Measurements from ENCODE around the gene ZSCAN4. TPM values are rescaled to one million over a fixed set of nuclear protein-coding genes. Genes with fewer than 3 reads are reported as not detected.

The ZSCAN4 gene
- total RNA-seq, 1 donor from 2014 or later = not detected

DNA sequence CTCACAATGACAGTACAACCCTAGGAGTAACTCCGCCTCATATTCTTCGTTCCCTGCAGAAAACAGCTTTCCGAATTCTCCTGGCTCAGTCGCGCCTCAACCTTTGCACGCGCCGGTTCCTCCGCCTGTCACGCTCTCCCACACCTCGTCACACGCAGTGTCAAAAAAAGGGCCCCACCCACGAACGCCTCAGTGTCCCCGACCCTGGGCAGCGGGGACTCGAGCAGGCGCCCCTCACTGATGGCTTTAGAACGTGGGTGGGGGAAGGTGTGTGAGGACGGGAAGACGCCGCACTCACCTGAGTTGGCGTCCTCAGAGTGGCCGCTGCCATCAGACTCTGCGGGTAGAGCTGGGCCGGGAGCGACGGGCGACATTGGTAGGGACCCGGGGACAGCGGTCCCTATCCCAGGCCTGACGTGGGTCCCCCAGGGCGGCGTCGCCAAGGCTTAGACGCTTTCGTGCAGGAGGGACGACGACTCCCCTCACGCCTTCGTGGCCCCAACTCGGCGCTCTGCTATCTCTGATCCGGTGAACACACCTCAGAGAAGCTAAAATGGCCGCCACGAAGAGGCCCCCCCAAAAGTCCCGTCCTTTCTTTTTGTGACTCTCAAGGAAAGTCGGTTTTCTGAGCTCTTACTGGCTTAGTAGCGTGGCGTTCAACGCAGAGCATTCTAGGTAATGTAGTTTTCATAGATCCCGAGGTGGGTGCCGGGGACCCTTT lies 40.1 kb downstream of the ZSCAN4 start, which contains the start of gene ZNF154:
ZNF154 (minus strand) TSS at position 564 of the 721 bp plus-strand sequence; CDS start at position 331, 233 bp downstream.
- Histone ChIP-seq H3K9me3 (ENCODE audit: control insufficient read depth in 3 of 3, low read length in 3 of 3) (peaks cover 0 to 7% (median 0%) of the 10 kb centered on the region in 3 donors), H3K27ac (ENCODE audit: low read depth, low read length) (peak within 1 kb of the TSS; percentile 80), H3K9ac (ENCODE audit: low read depth in 1 of 3, low read length in 3 of 3) (peak within 1 kb of the TSS; percentile 75 to 91 (median 84)), H3K27me3 (ENCODE audit: control insufficient read depth in 3 of 3, insufficient read depth in 3 of 3, low read length in 3 of 3) (no peaks in the 10 kb centered on the region), H3K36me3 (ENCODE audit: control insufficient read depth in 3 of 3, insufficient read depth in 3 of 3, low read length in 3 of 3) (peaks cover 7 to 10% (median 8%) of the 10 kb centered on the region in 3 donors), H3K4me3 (ENCODE audit: low read length in 3 of 3) (peak within 1 kb of the TSS; percentile 81 to 86 (median 83)), H3K4me1 (ENCODE audit: control insufficient read depth in 3 of 3, insufficient read depth in 3 of 3, low read length in 3 of 3) (peaks cover 11 to 16% (median 12%) of the 10 kb centered on the region in 3 donors)

DNA sequence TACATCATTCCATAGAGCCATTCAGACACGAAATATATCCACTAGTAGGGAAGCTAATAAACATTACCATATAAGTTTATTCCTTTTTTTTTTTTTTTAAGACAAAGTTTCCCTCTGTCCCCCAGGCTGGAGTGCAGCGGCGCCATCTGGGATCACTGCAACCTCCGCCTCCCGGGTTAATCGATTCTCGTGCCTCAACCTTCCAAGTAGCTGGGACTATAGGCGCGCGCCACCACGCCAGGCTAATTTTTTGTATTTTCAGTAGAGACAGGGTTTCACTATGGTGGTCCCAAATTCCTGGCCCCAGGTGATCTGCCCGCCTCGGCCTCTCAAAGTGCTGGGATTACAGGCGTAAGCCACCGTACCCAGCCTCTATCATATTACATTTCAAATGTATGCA lies 40.9 kb downstream of the ZSCAN4 start:
- Histone ChIP-seq H3K9ac (ENCODE audit: low read depth in 1 of 3, low read length in 3 of 3) (no peak overlapping the region), H3K9me3 (ENCODE audit: control insufficient read depth in 3 of 3, low read length in 3 of 3) (peaks cover 0 to 2% (median 2%) of the 10 kb centered on the region in 3 donors), H3K36me3 (ENCODE audit: control insufficient read depth in 3 of 3, insufficient read depth in 3 of 3, low read length in 3 of 3) (peaks cover 9 to 12% (median 9%) of the 10 kb centered on the region in 3 donors), H3K4me3 (ENCODE audit: low read length in 3 of 3) (peak overlapping the region; percentile 81 to 86 (median 83)), H3K4me1 (ENCODE audit: control insufficient read depth in 3 of 3, insufficient read depth in 3 of 3, low read length in 3 of 3) (peaks cover 11 to 16% (median 12%) of the 10 kb centered on the region in 3 donors), H3K27me3 (ENCODE audit: control insufficient read depth in 3 of 3, insufficient read depth in 3 of 3, low read length in 3 of 3) (no peaks in the 10 kb centered on the region), H3K27ac (ENCODE audit: low read depth, low read length) (peak overlapping the region; percentile 80)

GRCh38 chr19:57712222-57712621 lies 43.5 kb downstream of the ZSCAN4 start:
- H3K9me3 ChIP-seq (ENCODE audit: control insufficient read depth in 3 of 3, low read length in 3 of 3) = peaks cover 0 to 8% (median 4%) of the 10 kb centered on the region in 3 donors
- no peak overlapping the region for H3K27ac ChIP-seq (ENCODE audit: low read depth, low read length)
- H3K4me3 ChIP-seq (ENCODE audit: low read length in 3 of 3) = no peak overlapping the region
- no peaks in the 10 kb centered on the region for H3K27me3 ChIP-seq (ENCODE audit: control insufficient read depth in 3 of 3, insufficient read depth in 3 of 3, low read length in 3 of 3)
- H3K9ac ChIP-seq (ENCODE audit: low read depth in 1 of 3, low read length in 3 of 3) = no peak overlapping the region
- peaks cover 6 to 8% (median 8%) of the 10 kb centered on the region in 3 donors for H3K36me3 ChIP-seq (ENCODE audit: control insufficient read depth in 3 of 3, insufficient read depth in 3 of 3, low read length in 3 of 3)
- peaks cover 9 to 16% (median 10%) of the 10 kb centered on the region in 3 donors for H3K4me1 ChIP-seq (ENCODE audit: control insufficient read depth in 3 of 3, insufficient read depth in 3 of 3, low read length in 3 of 3)

GRCh38 chr19:57719424-57719823 lies 50.7 kb downstream of the ZSCAN4 start:
- Histone ChIP-seq H3K4me3 (ENCODE audit: low read length in 3 of 3) (no peak overlapping the region), H3K27ac (ENCODE audit: low read depth, low read length) (no peak overlapping the region), H3K36me3 (ENCODE audit: control insufficient read depth in 3 of 3, insufficient read depth in 3 of 3, low read length in 3 of 3) (peaks cover 31 to 48% (median 46%) of the 10 kb centered on the region in 3 donors), H3K9ac (ENCODE audit: low read depth in 1 of 3, low read length in 3 of 3) (no peak overlapping the region), H3K4me1 (ENCODE audit: control insufficient read depth in 3 of 3, insufficient read depth in 3 of 3, low read length in 3 of 3) (no peaks in the 10 kb centered on the region), H3K9me3 (ENCODE audit: control insufficient read depth in 3 of 3, low read length in 3 of 3) (peaks cover 10 to 40% (median 23%) of the 10 kb centered on the region in 3 donors), H3K27me3 (ENCODE audit: control insufficient read depth in 3 of 3, insufficient read depth in 3 of 3, low read length in 3 of 3) (no peaks in the 10 kb centered on the region)

DNA sequence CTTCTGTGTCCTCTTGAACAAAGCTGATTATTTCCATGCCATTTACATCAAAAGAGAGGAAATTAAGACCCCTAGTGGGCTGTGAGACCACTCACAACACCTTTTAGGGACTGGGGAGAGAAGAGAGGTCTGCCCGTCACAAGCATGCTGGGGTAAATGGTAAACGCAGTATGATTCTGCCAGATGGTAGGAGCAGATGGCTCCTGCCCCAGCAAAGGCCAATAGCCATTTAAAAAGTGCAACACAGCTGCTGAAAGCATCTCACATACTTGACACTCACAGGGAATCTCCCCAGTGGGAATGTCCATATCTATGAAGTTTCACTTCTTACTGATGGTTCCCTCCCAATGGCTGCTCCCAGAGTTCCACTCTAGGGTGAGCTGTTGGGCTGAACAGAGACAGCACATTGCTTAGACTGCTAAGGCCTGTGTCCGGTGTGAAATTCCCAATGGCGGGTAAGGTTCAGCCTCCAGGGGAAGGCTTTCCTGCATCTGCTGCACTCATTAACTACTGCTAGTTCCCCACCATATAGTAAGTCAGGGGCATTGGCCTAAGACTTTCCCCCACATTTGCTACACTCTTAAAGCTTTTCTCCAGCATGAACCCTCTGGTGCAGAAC lies 51.3 kb downstream of the ZSCAN4 start:
- Histone ChIP-seq H3K4me3 (ENCODE audit: low read length in 3 of 3) (peak overlapping the region in 1 of 3 donors; percentile 9), H3K36me3 (ENCODE audit: control insufficient read depth in 3 of 3, insufficient read depth in 3 of 3, low read length in 3 of 3) (peaks cover 29 to 47% (median 46%) of the 10 kb centered on the region in 3 donors), H3K27ac (ENCODE audit: low read depth, low read length) (no peak overlapping the region), H3K9me3 (ENCODE audit: control insufficient read depth in 3 of 3, low read length in 3 of 3) (peaks cover 10 to 40% (median 20%) of the 10 kb centered on the region in 3 donors), H3K4me1 (ENCODE audit: control insufficient read depth in 3 of 3, insufficient read depth in 3 of 3, low read length in 3 of 3) (no peaks in the 10 kb centered on the region), H3K27me3 (ENCODE audit: control insufficient read depth in 3 of 3, insufficient read depth in 3 of 3, low read length in 3 of 3) (no peaks in the 10 kb centered on the region), H3K9ac (ENCODE audit: low read depth in 1 of 3, low read length in 3 of 3) (no peak overlapping the region)

DNA sequence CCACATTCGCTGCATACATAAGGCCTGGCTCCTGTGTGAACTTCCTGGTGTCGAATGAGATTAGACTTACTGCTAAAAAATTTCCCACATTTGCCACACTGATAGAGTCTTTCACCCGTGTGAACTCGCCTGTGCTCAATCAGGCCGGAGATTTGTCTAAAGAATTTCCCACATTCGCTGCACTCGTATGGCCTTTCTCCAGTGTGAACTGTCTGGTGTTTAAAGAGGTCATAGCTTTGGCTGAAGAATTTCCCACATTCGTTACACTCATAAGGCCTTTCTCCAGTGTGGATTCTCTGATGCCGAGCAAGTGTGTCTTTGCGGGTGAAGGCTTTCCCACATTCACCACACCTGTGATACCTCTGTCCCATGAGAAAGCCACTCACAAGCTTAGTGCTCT lies 52.1 kb downstream of the ZSCAN4 start:
- H3K27ac ChIP-seq (ENCODE audit: low read depth, low read length) = no peak overlapping the region
- peaks cover 10 to 38% (median 19%) of the 10 kb centered on the region in 3 donors for H3K9me3 ChIP-seq (ENCODE audit: control insufficient read depth in 3 of 3, low read length in 3 of 3)
- no peak overlapping the region for H3K9ac ChIP-seq (ENCODE audit: low read depth in 1 of 3, low read length in 3 of 3)
- peaks cover 29 to 47% (median 46%) of the 10 kb centered on the region in 3 donors for H3K36me3 ChIP-seq (ENCODE audit: control insufficient read depth in 3 of 3, insufficient read depth in 3 of 3, low read length in 3 of 3)
- no peaks in the 10 kb centered on the region for H3K4me1 ChIP-seq (ENCODE audit: control insufficient read depth in 3 of 3, insufficient read depth in 3 of 3, low read length in 3 of 3)
- peak overlapping the region in 2 of 3 donors; percentile 9 to 23 for H3K4me3 ChIP-seq (ENCODE audit: low read length in 3 of 3)
- H3K27me3 ChIP-seq (ENCODE audit: control insufficient read depth in 3 of 3, insufficient read depth in 3 of 3, low read length in 3 of 3) = no peaks in the 10 kb centered on the region

Other genes with a start within 250 kb of the ZSCAN4 start
- 13.6 TPM for gene ZNF749, start 233.6 kb upstream of the ZSCAN4 start, total RNA-seq
- gene VN1R1, start 211.8 kb upstream of the ZSCAN4 start, total RNA-seq = 1.0 TPM
- 15.1 TPM for gene ZNF772, start 191.4 kb upstream of the ZSCAN4 start, total RNA-seq
- gene ZNF419, start 181.2 kb upstream of the ZSCAN4 start, total RNA-seq = 9.9 TPM
- 9.9 TPM for gene ZNF773, start 169.0 kb upstream of the ZSCAN4 start, total RNA-seq
- gene ZNF549, start 141.6 kb upstream of the ZSCAN4 start, total RNA-seq = 8.9 TPM
- 6.3 TPM for gene ZNF550, start 109.1 kb upstream of the ZSCAN4 start, total RNA-seq
- 7.8 TPM for gene ZNF416, start 90.0 kb upstream of the ZSCAN4 start, total RNA-seq
- 10.4 TPM for gene ZIK1, start 84.8 kb upstream of the ZSCAN4 start, total RNA-seq
- gene ZNF530, start 69.0 kb upstream of the ZSCAN4 start, total RNA-seq = 6.8 TPM
- 17.7 TPM for gene ZNF134, start 54.7 kb upstream of the ZSCAN4 start, total RNA-seq
- gene ZNF211, start 35.8 kb upstream of the ZSCAN4 start, total RNA-seq = 12.5 TPM
- gene ZNF551, start 13.0 kb downstream of the ZSCAN4 start, total RNA-seq = 11.5 TPM
- 7.3 TPM for gene ZNF154, start 40.3 kb downstream of the ZSCAN4 start, total RNA-seq
- gene ZNF671, start 58.7 kb downstream of the ZSCAN4 start, total RNA-seq = 15.1 TPM
- 18.3 TPM for gene ZNF776, start 77.9 kb downstream of the ZSCAN4 start, total RNA-seq
- gene ZNF586, start 100.7 kb downstream of the ZSCAN4 start, total RNA-seq = 27.1 TPM
- 7.3 TPM for gene ZNF552, start 146.0 kb downstream of the ZSCAN4 start, total RNA-seq
- 17.2 TPM for gene ZNF587B, start 161.4 kb downstream of the ZSCAN4 start, total RNA-seq
- 18.8 TPM for gene ZNF587, start 180.9 kb downstream of the ZSCAN4 start, total RNA-seq
- 13.0 TPM for gene ZNF814, start 220.1 kb downstream of the ZSCAN4 start, total RNA-seq
- gene ZNF417, start 247.7 kb downstream of the ZSCAN4 start, total RNA-seq = 14.1 TPM

Measured in skeletal muscle tissue (tissue), 4 donors.